ENCODE results near the gene DNAJC2.

Gene DNAJC2

DNA sequence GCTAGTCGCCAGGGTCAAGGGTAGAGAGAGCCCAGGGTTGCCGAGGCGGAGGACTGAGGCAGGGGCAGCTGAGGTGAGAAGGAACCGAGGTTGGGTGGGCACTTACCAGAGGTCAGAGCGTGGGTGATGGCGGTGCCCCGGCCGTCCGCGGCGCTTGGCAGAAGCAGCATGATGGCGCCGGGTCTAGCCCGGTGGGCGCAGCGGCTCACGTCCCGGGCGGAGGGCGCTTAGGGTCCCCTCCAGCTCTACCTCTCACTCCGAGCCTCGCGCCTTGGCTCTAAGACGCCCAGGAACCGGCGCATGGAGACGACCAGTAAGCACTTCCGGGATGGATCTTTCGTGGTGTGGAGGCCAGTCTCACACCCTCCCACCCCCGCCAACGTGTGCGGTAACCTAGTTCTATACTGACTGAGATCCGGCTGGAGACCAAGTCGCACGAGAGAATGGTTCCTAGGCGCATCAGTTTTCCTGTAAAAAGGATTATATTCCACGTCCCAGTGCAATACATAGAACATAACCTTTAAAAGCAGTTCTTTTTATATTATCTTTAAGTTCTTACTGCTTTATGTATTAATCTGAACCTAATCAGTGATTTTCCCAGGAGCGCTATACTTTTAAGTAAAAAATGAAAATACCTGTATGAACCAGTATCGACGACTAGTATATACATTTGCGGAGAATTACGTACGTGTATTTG lies at the start of gene DNAJC2:
TSS of gene DNAJC2 (minus strand) at position 315 of the 697 bp plus-strand sequence. CDS start at position 170, 145 bp downstream.
- peak; percentile 78 to 82 for DNase-seq (ENCODE audit: low read depth in 2 of 2)

GRCh38 chr7:103391976-103392375 lies 47.4 kb upstream of the DNAJC2 start:
- no peak for DNase-seq (ENCODE audit: low read depth in 2 of 2)

GRCh38 chr7:103391150-103391549 lies 46.6 kb upstream of the DNAJC2 start:
- DNase-seq (ENCODE audit: low read depth in 2 of 2): no peak

DNA sequence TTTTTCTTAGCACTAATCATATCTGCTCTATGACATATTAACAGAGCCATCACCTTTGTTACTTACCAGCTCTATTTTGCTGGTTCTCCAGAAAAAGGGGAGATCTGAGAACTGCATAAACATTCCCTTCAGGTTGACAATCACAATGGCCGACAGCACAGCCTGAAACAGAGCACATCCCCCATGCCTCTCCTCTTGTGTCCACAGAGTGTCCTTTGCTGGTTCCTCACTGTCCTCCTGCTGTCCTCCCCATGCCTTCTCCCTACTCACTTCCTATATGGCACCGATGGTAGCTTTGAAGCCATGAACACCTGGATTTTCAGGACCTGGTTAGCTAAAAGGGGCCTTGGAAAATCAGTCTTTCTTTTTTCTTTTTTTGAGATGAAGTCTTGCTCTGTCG lies 44.7 kb upstream of the DNAJC2 start:
- DNase-seq (ENCODE audit: low read depth in 2 of 2): no peak

- DNase-seq (ENCODE audit: low read depth in 2 of 2): no peak
Measured at GRCh38 chr7:103388469-103389140, 44.0 kb upstream of the DNAJC2 start.

DNA sequence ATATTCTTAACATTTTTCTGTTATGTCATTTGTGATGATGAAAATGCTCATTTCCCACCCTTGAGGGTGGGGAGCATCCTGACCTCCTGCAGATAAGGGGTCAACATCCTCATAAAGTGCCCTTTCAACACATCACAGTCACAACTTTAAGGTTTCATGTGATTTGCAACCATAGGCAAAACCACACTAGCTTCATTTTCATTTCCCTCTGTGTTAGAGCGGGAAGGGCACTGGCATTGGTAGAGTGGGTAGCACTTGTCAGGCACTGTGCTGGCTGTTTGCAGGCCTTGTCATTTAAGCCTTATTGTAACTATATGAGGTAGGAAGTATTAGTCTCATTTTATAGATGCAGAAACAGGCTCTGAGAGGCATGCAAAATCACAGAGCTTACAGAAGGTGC lies 42.7 kb upstream of the DNAJC2 start:
- DNase-seq (ENCODE audit: low read depth in 2 of 2): no peak

DNA sequence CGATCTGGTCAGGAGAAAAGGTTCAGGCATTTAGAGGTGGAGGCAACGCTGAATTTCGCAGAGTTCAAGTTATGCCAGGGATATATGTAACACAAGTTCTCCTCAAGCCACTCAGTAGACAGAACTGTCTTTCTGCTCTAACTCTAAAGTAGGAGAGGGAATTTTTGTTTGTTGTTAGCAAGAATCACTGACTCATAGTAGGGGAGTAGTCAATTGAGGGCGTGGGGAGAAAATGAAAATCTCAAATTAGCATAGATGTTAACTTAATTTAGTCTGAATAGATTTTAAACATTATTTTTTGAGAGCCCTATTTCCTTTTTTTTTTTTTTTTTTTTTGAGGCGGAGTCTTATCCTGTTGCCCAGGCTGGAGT lies 37.5 kb upstream of the DNAJC2 start:
- DNase-seq (ENCODE audit: low read depth in 2 of 2): no peak

- no peak for DNase-seq (ENCODE audit: low read depth in 2 of 2)
Measured at GRCh38 chr7:103381280-103382031, 36.9 kb upstream of the DNAJC2 start.

DNA sequence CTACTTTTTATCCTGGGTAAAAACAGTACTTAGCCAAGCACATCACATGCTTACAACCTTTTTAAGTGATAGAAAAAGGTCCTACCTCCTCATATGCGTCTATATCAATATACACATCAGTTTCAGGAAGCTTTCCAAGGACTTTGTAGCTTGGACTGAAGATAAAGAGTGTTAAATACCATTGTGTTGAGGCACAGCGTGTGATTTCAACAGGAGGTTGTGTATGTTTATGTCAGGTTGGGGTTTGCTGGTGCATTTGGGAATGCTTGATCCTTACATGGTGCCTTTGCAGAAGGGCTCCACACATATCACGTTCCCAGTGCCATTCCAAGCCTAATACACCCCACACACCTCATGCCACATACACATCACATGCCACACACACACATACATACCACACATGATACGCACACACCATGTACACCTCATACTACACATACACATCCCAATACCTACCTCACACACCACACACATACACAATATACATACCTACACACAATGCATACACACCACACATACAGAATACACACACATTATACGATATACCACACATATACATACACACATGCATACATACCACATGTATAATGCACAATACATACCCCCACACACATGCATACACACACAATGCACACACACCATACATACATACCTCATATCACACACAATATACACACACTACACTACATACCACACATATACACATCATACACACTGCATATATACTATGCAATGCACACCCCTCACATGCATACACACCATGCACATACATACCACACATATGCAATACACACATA lies 36.0 kb upstream of the DNAJC2 start:
- no peak for DNase-seq (ENCODE audit: low read depth in 2 of 2)

- DNase-seq (ENCODE audit: low read depth in 2 of 2): no peak
Measured at GRCh38 chr7:103379270-103379975, 34.9 kb upstream of the DNAJC2 start.

DNA sequence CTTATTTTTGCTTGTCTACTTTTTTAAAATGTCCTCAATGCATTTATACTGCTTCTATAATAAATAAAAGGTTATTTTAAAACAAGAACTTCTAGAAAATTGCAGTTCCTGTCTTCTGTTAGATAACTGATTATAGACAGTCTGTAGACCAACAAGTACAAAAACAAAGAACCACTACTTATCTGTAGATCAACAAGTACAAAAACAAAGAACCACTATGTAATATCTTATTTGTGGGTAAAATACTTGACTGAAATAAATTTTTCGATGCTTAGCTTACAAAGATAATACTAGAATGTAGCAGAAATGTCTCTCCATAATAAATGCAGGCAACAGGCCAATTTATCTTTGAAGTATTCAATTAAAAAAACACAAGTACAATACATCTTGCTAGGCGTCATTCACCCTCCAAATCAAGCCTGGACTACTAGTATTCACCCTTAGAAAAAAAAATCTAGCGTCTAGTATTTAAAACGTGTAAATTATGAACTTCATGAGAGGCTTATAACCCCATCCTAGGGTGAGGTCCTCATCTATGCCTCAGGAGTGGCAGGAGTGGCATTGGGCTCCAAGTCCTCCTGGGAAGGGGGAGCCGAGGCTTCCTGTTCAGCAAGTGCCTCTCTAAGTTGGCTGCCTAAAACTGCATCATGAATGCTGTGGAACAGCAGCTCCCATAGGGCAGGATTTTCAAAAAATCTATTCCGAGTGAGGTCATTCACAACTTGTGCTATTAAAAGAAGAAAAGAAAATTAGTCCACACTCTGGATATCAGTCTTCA lies 29.5 kb upstream of the DNAJC2 start:
- DNase-seq (ENCODE audit: low read depth in 2 of 2): no peak

DNA sequence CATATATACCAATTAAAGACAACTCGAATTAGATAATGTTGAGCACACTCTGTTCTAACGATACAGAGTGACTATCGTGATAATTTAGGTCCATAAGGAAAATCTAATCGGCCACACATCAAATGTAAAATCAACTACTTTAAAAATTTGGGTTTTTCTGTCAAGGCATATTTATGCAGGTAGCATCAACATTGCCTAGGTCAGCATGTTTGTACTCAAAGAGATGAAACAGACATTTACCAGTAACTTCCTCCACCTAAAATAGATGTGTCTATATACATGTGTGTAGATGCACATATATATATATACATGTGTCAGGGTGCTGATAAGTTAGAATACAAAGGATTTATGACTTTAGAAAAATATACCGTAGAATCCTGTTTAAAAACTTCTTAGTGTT lies 24.9 kb upstream of the DNAJC2 start:
- no peak for DNase-seq (ENCODE audit: low read depth in 2 of 2)

GRCh38 chr7:103349805-103350204 lies 5.2 kb upstream of the DNAJC2 start:
- DNase-seq (ENCODE audit: low read depth in 2 of 2): no peak

DNA sequence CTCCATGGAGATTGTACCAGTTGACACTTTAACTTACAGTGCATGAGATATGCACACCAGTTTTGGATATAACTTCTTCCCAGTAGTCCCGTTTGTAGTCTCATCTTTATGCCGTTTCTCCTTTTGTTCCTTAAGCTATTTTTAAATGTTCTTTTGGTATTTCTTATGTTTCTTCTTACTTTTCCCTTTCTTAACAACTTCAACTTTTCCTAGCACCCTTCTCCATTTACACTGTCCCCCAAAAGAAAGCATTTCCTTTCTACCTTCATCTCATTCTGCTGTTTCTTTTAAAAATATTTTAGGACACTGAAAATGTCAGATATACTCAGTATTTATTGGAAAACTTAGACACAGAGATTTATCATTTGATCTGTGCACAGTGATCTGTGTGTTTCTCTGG lies 4.4 kb upstream of the DNAJC2 start:
- no peak for DNase-seq (ENCODE audit: low read depth in 2 of 2)

DNA sequence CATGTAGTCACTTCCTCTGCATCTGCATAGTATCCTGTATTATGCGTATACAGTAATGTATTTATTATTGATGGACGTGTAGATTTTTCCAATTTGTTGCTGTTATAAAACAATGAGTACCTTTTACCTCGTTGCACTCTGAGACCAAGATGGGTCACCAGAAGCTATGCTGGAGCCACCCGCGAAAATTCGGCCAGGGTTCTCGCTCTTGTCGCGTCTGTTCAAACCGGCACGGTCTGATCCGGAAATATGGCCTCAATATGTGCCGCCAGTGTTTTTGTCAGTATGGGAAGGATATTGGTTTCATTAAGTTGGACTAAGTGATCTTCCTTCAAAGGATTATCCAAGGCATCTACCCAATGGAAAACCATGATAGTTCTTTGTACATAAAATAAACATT lies 3.9 kb upstream of the DNAJC2 start:
- no peak for DNase-seq (ENCODE audit: low read depth in 2 of 2)

- DNase-seq (ENCODE audit: low read depth in 2 of 2): peak; percentile 63 to 72
Measured at GRCh38 chr7:103347507-103348267, 3.1 kb upstream of the DNAJC2 start, which contains the start of gene PSMC2. PSMC2 (plus strand) TSS chr7:103347643; CDS start chr7:103347712, 69 bp downstream.

DNA sequence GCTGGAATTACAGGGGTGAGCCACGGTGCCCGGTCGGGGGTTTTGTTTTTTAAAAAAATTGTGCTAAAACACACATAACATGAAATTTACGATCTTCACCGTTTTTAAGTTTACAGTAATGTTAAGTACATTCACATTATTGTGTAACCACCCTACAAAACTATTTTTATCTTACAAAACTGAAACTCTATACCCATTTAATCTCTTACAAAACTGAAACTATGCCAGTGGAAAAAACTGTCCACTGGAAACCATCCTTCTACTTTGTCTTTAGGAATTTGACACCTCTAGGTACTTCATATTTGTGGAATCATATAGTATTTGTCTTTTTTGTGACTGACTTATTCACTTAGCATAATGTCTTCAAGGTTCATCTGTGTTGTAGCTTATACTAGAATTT lies 1.8 kb upstream of the DNAJC2 start:
- DNase-seq (ENCODE audit: low read depth in 2 of 2): no peak

DNA sequence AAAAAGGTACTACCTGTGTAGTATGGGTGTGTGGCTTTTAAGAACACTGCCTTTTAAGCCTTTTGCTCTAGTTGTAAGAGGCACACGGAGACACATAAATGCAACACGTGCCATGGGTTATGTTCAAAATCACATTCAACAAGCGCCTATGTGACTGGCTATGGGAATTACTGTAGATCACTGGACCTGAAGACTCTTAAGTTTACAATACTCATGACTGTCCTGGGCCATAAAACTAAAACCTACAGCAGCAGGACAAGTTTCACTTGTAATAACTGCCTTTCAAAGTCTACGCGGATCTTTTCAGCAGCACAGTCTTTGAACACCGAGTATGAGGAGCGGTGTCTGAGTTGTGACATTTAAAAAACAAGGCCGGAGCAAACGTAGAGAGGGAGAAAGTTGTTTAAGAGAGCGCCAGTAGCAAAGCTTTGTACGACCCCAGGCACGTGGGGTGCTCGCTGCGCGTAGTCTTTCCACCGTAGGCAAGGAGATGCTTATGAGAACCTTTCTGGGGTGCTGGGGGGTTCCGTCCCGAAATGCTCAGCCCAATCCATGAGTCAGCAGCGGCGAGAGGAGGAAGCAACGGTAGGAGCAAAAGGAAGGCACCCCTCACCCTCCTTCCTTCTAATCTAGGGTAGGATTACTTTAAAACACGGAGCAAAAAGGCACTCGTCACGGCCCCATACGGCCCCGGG lies 662 bp downstream of the DNAJC2 start:
- DNase-seq (ENCODE audit: low read depth in 2 of 2): peak in 1 of 2 donors; percentile 22

- no peak for DNase-seq (ENCODE audit: low read depth in 2 of 2)
Measured at GRCh38 chr7:103343332-103343731, 1.2 kb downstream of the DNAJC2 start.

Data from stimulated activated CD4-positive, alpha-beta T cell treated with anti-CD3 and anti-CD28 coated beads, Interleukin-15, amount 100 ng/mL, for 48 hours (primary cell).